Effector memory CD4-positive, alpha-beta T cell (primary cell): ENCODE measurements around the gene FSD1L.
"Not testable (repeated sequence)": the region's sequence is repeated elsewhere in the genome, so short reads cannot be mapped to it uniquely, and the experiment has no call there.

Source experiments
- DNase-seq, 3 donors: peaks; one replicate each; pipeline ENCODE4 v3.0.0-alpha.2; 2020
- H3K27ac ChIP-seq: 2 replicates; pipeline ENCODE4 v1.7.0; 2013; ENCODE audit warnings: mild to moderate bottlenecking, low read length, moderate library complexity; ENCODE audit not compliant: insufficient read depth, poor library complexity, severe bottlenecking
- H3K27me3 ChIP-seq: replicated peaks from 2 replicates; pipeline ENCODE4 v1.7.0; 2013; ENCODE audit warnings: mild to moderate bottlenecking, low read length; ENCODE audit not compliant: insufficient read depth, control insufficient read depth, poor library complexity, severe bottlenecking
- H3K36me3 ChIP-seq: 2 replicates; pipeline ENCODE4 v1.7.0; 2013; ENCODE audit warnings: mild to moderate bottlenecking, low read length, moderate library complexity; ENCODE audit not compliant: control insufficient read depth, insufficient read depth
- H3K4me1 ChIP-seq: 2 replicates; pipeline ENCODE4 v1.7.0; 2013; ENCODE audit warnings: low read length, mild to moderate bottlenecking; ENCODE audit not compliant: control insufficient read depth, insufficient read depth, poor library complexity, severe bottlenecking
- H3K4me3 ChIP-seq: 2 replicates; pipeline ENCODE4 v1.7.0; 2013; ENCODE audit warnings: low read length, low read depth, mild to moderate bottlenecking; ENCODE audit not compliant: insufficient read depth, poor library complexity, severe bottlenecking
- H3K9me3 ChIP-seq: 2 replicates; pipeline ENCODE4 v1.7.0; 2013; ENCODE audit warnings: mild to moderate bottlenecking, low read length, moderate library complexity; ENCODE audit not compliant: control insufficient read depth

FSD1L gene

DNA sequence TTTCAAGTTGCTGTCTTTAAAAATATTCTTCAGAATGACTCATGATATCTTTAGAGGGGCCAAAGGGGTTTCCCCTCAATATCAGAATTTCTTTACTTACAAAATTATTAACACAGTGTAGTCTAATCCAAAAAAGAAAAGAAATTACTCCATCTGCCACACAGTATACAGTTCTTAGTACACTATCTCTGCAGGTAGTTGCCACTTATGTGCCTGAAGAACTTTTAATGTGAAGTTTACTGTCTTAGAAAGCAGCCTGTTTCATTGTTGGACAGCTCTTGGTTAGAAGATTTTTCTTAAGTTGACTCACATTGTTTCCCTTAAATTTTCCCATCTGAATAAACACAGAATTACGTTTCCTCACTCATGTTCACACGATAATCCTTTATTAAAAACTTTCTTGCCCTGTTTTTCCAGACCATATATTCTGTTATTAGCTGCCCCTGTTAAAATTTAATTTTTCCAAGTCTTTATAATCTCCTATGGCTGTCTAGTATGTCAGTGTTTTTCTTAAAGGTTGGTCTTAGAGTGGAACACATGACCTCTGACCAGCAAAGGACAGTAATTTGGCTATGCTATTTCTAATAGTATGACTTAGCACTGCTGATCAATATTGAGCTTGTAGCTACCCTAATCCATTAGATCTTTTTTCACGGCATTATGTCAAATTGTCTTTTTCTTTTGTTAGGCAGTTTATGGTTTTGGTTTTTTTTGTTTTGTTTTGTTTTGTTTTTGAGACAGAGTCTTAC, 88.3 kb downstream of the FSD1L start:
- DNase-seq: no peak
- H3K9me3 ChIP-seq: no peaks in the 10 kb centered on the region

GRCh38 chr9:105539452-105539851, 91.6 kb downstream of the FSD1L start:
- no peak for DNase-seq
- no peak overlapping the region for H3K27ac ChIP-seq
- H3K27me3 ChIP-seq: no peaks in the 10 kb centered on the region
- no peaks in the 10 kb centered on the region for H3K4me1 ChIP-seq
- H3K36me3 ChIP-seq: no peaks in the 10 kb centered on the region
- no peak overlapping the region for H3K4me3 ChIP-seq
- H3K9me3 ChIP-seq: no peaks in the 10 kb centered on the region

More for the DNA sequence above, 88.3 kb downstream of the FSD1L start:
- Histone ChIP-seq H3K27ac (no peak overlapping the region), H3K27me3 (no peaks in the 10 kb centered on the region), H3K36me3 (no peaks in the 10 kb centered on the region), H3K4me3 (no peak overlapping the region), H3K4me1 (no peaks in the 10 kb centered on the region)

DNA sequence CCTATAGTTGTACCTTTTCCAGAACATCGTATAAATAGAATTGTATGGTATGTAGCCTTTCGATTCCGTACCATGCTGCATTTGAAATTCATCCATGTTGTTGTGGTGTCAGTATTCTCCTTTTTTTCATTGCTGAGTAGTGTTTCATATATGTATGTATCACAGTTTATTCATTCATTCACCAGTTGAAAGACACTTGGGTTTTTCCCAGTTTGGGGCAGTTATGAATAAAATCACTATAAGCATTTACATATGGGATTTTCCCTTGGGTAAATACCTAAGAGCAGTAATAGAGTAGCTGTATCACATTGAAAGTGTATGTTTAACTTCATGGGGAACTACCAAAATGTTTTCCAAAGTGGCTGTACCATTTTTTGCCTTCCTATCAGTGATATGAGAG, 94.0 kb downstream of the FSD1L start:
- no peak overlapping the region for H3K27ac ChIP-seq
- H3K9me3 ChIP-seq: no peaks in the 10 kb centered on the region
- no peak for DNase-seq
- H3K27me3 ChIP-seq: no peaks in the 10 kb centered on the region
- H3K36me3 ChIP-seq: no peaks in the 10 kb centered on the region
- H3K4me3 ChIP-seq: no peak overlapping the region
- H3K4me1 ChIP-seq: no peaks in the 10 kb centered on the region

- DNase-seq: no peak
- Histone ChIP-seq H3K36me3 (no peaks in the 10 kb centered on the region), H3K27me3 (no peaks in the 10 kb centered on the region), H3K4me1 (peaks cover 4% of the 10 kb centered on the region), H3K4me3 (no peak overlapping the region), H3K27ac (no peak overlapping the region), H3K9me3 (no peaks in the 10 kb centered on the region)
These were observed 106.2 kb downstream of the FSD1L start for GRCh38 chr9:105554042-105554441.

DNA sequence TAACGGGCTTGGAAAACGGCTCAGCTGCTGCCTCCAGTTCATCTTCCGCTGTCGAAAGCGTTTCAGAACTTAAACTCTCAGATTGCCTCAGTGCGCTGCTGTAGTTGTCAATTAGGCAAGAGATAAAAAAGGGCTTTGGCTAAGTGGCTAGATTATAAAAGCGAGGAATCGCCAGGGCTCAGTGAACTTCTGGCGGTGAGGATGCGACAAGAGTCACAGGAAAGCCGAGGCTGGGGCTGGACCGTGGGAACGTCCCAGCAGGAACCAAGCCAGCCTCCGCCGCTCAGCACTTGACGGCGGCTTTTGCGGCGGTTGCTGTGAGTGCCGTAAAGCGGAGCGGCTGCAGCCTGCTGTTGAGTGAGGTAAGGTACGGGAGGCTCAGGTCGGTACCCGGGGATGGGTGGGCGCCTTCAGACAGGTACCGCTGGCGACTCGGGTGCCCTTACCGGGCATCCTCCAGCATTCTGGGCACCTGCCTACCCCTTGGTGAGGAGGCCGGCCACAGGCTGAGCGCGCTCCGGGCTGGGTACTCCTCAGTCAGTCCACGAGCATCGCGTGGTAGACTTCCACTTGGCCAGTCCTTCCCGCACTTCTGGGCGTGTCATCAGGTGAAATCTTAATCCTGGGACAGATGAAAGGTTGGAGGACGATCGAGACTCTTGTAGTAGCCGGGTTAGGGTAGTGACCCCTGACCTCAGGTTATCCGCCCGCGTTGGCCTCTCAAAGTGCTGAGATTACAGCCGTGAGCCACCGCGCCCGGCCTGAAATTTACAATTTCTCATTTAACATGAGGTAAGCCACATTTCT, 110.2 kb downstream of the FSD1L start, which contains the start of gene FKTN:
FKTN (plus strand) TSS at position 328 of the 807 bp plus-strand sequence. CDS start 16,902 bp downstream, outside the sequence.
- H3K27ac ChIP-seq: peak within 1 kb of the TSS; percentile 58
- H3K4me3 ChIP-seq: peak within 1 kb of the TSS; percentile 99
- no peaks in the 10 kb centered on the region for H3K36me3 ChIP-seq
- peaks cover 4% of the 10 kb centered on the region for H3K4me1 ChIP-seq
- peak; percentile 54 to 68 (median 66) for DNase-seq
- H3K9me3 ChIP-seq: no peaks in the 10 kb centered on the region
- no peaks in the 10 kb centered on the region for H3K27me3 ChIP-seq

- Histone ChIP-seq H3K4me1 (no peaks in the 10 kb centered on the region), H3K4me3 (no peak overlapping the region), H3K36me3 (peaks cover 3% of the 10 kb centered on the region), H3K9me3 (no peaks in the 10 kb centered on the region), H3K27me3 (no peaks in the 10 kb centered on the region), H3K27ac (no peak overlapping the region)
- no peak for DNase-seq
These were observed 124.6 kb downstream of the FSD1L start for GRCh38 chr9:105572455-105572854.

DNA sequence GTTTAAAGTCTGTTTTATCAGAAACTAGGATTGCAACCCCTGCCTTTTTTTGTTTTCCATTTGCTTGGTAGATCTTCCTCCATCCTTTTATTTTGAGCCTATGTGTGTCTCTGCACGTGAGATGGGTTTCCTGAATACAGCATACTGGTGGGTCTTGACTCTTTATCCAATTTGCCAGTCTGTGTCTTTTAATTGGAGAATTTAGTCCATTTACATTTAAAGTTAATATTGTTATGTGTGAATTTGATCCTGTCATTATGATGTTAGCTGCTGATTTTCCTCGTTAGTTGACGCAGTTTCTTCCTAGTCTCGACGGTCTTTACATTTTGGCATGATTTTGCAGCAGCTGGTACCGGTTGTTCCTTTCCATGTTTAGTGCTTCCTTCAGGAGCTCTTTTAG, 132.1 kb downstream of the FSD1L start:
- H3K36me3 ChIP-seq, DNase-seq, H3K27ac ChIP-seq, H3K9me3 ChIP-seq, H3K4me3 ChIP-seq, H3K27me3 ChIP-seq, H3K4me1 ChIP-seq: not testable (repeated sequence)

GRCh38 chr9:105581550-105581949, 133.7 kb downstream of the FSD1L start:
- H3K27ac ChIP-seq, H3K36me3 ChIP-seq, H3K4me3 ChIP-seq, H3K27me3 ChIP-seq, H3K4me1 ChIP-seq, DNase-seq, H3K9me3 ChIP-seq: not testable (repeated sequence)

- no peaks in the 10 kb centered on the region for H3K4me1 ChIP-seq
- no peak overlapping the region for H3K4me3 ChIP-seq
- no peaks in the 10 kb centered on the region for H3K27me3 ChIP-seq
- DNase-seq: no peak
- no peak overlapping the region for H3K27ac ChIP-seq
- H3K36me3 ChIP-seq: no peaks in the 10 kb centered on the region
- no peaks in the 10 kb centered on the region for H3K9me3 ChIP-seq
These were observed 145.3 kb downstream of the FSD1L start for GRCh38 chr9:105593145-105593544.
